K562 (cell line): ENCODE measurements around the gene MAD1L1. TPM values are rescaled to one million over a fixed set of nuclear protein-coding genes. Genes with fewer than 3 reads are reported as not detected.

Source experiments
- ARNT ChIP-seq, 2 experiments: fragments of 450-650 bp; IDR thresholded peaks; 2 replicates each; pipeline ENCODE4 v1.6.1; 2016; ENCODE audit warnings: mild to moderate bottlenecking in 1 of 2
- ATF6 ChIP-seq: sonication (generic); formaldehyde crosslinking; IDR thresholded peaks from 2 replicates; pipeline ENCODE4 v1.4.0; 2020; ENCODE audit warnings: mild to moderate bottlenecking, missing genetic modification reagents
- BRD4 ChIP-seq: fragments of 200-600 bp; sonication (generic); IDR thresholded peaks from 2 replicates; pipeline ENCODE4 v1.6.1; 2017; ENCODE audit warnings: inconsistent platforms
- CBX2 ChIP-seq: fragments of 200-600 bp; sonication (generic); IDR thresholded peaks from one replicate; pipeline ENCODE4 v1.6.1; 2012; ENCODE audit warnings: mild to moderate bottlenecking, low read length, inconsistent platforms; ENCODE audit not compliant: insufficient read depth, poor library complexity, severe bottlenecking
- CTCF ChIP-seq, 3 experiments: IDR thresholded peaks in 2 of 3; conservative IDR thresholded peaks in 1 of 3; 2 replicates each; pipeline ENCODE4 v1.5.1; 2011 to 2012; ENCODE audit warnings: low read length in 3 of 3, mild to moderate bottlenecking in 3 of 3, control low read depth in 2 of 3, improper control_type of control experiment in 1 of 3, inconsistent platforms in 1 of 3, low read depth in 1 of 3, mixed read lengths in 1 of 3, moderate library complexity in 1 of 3; ENCODE audit not compliant: insufficient read depth in 2 of 3
- ELF2 ChIP-seq: fragments of 250-450 bp; sonication (Bioruptor Pico); IDR thresholded peaks from 2 replicates; pipeline ENCODE4 v1.5.0; 2021; ENCODE audit warnings: mild to moderate bottlenecking
- HCFC1 ChIP-seq: IDR thresholded peaks from 2 replicates; pipeline ENCODE4 v1.6.1; 2012; ENCODE audit warnings: low read depth, low read length, improper control_type of control experiment
- HMG20B ChIP-seq: fragments of 250-450 bp; sonication (Bioruptor Pico); IDR thresholded peaks from 2 replicates; pipeline ENCODE4 v1.5.0; 2021; ENCODE audit warnings: mild to moderate bottlenecking
- IRF2 ChIP-seq: sonication (generic); formaldehyde crosslinking; IDR thresholded peaks from 2 replicates; pipeline ENCODE4 v1.8.1; 2022; ENCODE audit warnings: mild to moderate bottlenecking, missing genetic modification reagents
- KLF6 ChIP-seq: fragments of 250-450 bp; sonication (Bioruptor Pico); IDR thresholded peaks from 2 replicates; pipeline ENCODE4 v1.4.0; 2020; ENCODE audit warnings: mild to moderate bottlenecking, moderate library complexity, borderline replicate concordance
- MTA2 ChIP-seq: fragments of 450-650 bp; IDR thresholded peaks from 2 replicates; pipeline ENCODE4 v1.6.1; 2016; ENCODE audit warnings: low read depth
- NFIC ChIP-seq: fragments of 450-650 bp; IDR thresholded peaks from 2 replicates; pipeline ENCODE4 v1.6.1; 2017; ENCODE audit warnings: mild to moderate bottlenecking, inconsistent platforms
- PML ChIP-seq: IDR thresholded peaks from 2 replicates; pipeline ENCODE4 v1.6.1; 2012; ENCODE audit warnings: low read length, inconsistent platforms
- RAD21 ChIP-seq, 2 experiments: fragments of 250-450 bp in 1 of 2; fragments of 450-650 bp in 1 of 2; sonication (Bioruptor Pico) in 1 of 2; formaldehyde crosslinking in 1 of 2; IDR thresholded peaks in 1 of 2; conservative IDR thresholded peaks in 1 of 2; 2 replicates each; pipeline versions ENCODE4 v1.4.0 to v1.8.0; 2020 to 2022; ENCODE audit warnings: mild to moderate bottlenecking in 2 of 2, moderate library complexity in 1 of 2
- ZBTB5 ChIP-seq: fragments of 450-650 bp; IDR thresholded peaks from 2 replicates; pipeline ENCODE4 v1.6.1; 2017; ENCODE audit warnings: antibody characterized with exemption
- ZNF274 ChIP-seq: IDR thresholded peaks from 2 replicates; pipeline ENCODE4 v1.6.1; 2011; ENCODE audit warnings: low read depth, mild to moderate bottlenecking, low read length, moderate library complexity, borderline replicate concordance
- ZNF764 ChIP-seq: fragments of 250-450 bp; sonication (Bioruptor Pico); IDR thresholded peaks from 2 replicates; pipeline ENCODE4 v1.4.0; 2020; ENCODE audit warnings: low read depth, mild to moderate bottlenecking, moderate library complexity
- polyA plus RNA-seq, 8 experiments: library from polyadenylated mRNA; depleted of rRNA in 4 of 8; stranded (reverse) in 5 of 8; unstranded in 3 of 8; fragments of >200 nt; fragmentation: Nextera tagmentation in 2 of 8; fragmentation: Illumina TruSeq in 1 of 8; extraction: Ambion mirVana in 2 of 8; extraction: Trizol in 1 of 8; gene quantifications; 2 replicates each; pipeline versions ENCODE4 v1.2.1 to v1.2.3, GENCODE V29; 2011 to 2014; ENCODE audit warnings: inconsistent platforms in 1 of 8, missing spikeins in 1 of 8
- total RNA-seq, 7 experiments: library from RNA; depleted of rRNA in 6 of 7; stranded (reverse); fragments of >200 nt in 6 of 7; fragmentation: Illumina TruSeq in 2 of 7; extraction: Trizol in 2 of 7; gene quantifications; 2 replicates each; pipeline versions ENCODE4 v1.2.1 to v1.2.3, GENCODE V29; 2011 to 2021; ENCODE audit warnings: low replicate concordance in 1 of 7
- TF ChIP-seq, protein P1 (sequence below): fragments of 450-650 bp; formaldehyde crosslinking; IDR thresholded peaks from 2 replicates; pipeline ENCODE4 v1.4.0; 2020; ENCODE audit warnings: mild to moderate bottlenecking, moderate library complexity

Gene MAD1L1
- total and polyA plus RNA-seq, 9 of the 15 experiments (the other 6 are each of a cell fraction or from before 2014, with no cell fraction given): 1.7 to 89.7 (median 18.0) TPM

- TF ChIP-seq IRF2 (CRISPR knock-in tag) (no peak), RAD21 (CRISPR knock-in tag; conservative IDR thresholded peaks at IDR 0.05 in 1 of 2, IDR thresholded peaks at IDR 0.05 in 1 of 2) (peak; percentile 51 to 73), ZBTB5 (no peak), KLF6 (CRISPR knock-in tag) (no peak), ZNF764 (CRISPR knock-in tag) (no peak), ZNF274 (no peak), HCFC1 (no peak), NFIC (no peak), BRD4 (no peak), ELF2 (no peak), ARNT (IDR thresholded peaks at IDR 0.05) (no peak), CTCF (IDR thresholded peaks at IDR 0.05 in 2 of 3, conservative IDR thresholded peaks at IDR 0.05 in 1 of 3; ENCODE audit: insufficient read depth in 2 of 3, low read depth in 1 of 3, low read length in 3 of 3) (peak; percentile 64 to 70 (median 69); a peak in 5 of 6 replicates), MTA2 (no peak), ATF6 (CRISPR knock-in tag) (no peak), CBX2 (no peak), PML (no peak), HMG20B (CRISPR knock-in tag) (no peak)
- TF ChIP-seq, protein P1, sequence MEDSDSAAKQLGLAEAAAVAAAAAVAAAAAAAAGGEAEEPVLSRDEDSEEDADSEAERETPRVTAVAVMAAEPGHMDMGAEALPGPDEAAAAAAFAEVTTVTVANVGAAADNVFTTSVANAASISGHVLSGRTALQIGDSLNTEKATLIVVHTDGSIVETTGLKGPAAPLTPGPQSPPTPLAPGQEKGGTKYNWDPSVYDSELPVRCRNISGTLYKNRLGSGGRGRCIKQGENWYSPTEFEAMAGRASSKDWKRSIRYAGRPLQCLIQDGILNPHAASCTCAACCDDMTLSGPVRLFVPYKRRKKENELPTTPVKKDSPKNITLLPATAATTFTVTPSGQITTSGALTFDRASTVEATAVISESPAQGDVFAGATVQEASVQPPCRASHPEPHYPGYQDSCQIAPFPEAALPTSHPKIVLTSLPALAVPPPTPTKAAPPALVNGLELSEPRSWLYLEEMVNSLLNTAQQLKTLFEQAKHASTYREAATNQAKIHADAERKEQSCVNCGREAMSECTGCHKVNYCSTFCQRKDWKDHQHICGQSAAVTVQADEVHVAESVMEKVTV: peak; percentile 47
Observed at GRCh38 chr7:2209146-2209960, 23.4 kb downstream of the MAD1L1 start (continued).
